ENCODE data around the gene ERICH6B. TPM values are rescaled to one million over a fixed set of nuclear protein-coding genes. Genes with fewer than 3 reads are reported as not detected.

ERICH6B gene
- total RNA-seq, 3 donors from 2014 or later = not detected

DNA sequence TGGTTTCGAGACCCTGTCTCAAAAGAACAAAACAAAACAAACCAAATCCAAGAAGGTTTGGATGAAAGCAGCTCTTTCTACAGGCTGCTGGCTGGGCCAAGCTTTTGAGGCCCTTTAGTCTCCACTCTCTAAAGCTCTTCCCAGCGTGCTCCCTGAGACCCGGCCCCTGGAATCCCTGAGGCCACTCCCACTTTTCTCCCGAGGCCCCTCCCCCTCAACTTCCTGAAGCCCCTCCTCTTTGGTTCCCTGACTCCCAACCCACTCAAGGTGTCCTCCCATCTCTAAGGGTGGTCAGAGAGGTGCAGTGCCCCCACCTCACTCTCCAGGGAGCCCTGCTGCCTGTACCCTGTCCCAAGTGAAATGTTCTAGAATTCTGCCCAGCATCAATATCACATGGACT, 10.6 kb downstream of the ERICH6B start:
- no peak for DNase-seq (ENCODE audit: low spot score in 2 of 2)
- H3K27ac ChIP-seq = no peak overlapping the region

DNA sequence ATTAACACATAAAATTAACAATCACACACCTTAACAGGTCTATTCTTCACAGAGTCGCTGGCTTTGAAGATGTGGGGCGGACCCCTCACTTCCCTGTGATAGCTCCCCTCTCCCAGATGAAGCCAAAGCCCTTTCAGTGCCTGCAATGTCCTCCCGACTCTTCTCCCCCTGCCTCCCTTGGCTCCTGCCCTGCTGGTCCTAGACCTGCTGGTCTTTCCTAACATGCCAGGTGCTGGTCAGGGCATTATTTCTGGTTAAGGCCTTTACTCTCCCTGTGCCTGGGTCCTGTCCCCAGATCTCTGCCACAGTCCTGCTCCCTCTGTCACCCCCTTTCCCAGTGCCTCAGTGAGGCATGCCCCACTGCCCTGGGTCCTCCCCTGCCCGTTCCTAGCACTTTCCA, 12.2 kb downstream of the ERICH6B start:
- intact Hi-C loops (cut with DNase I; ENCODE audit: low total_unique reads) = no loop called here
- Histone ChIP-seq H3K27me3 (no peaks in the 10 kb centered on the region), H3K27ac (no peak overlapping the region), H3K9me3 (no peaks in the 10 kb centered on the region), H3K4me3 (no peak overlapping the region), H3K36me3 (no peaks in the 10 kb centered on the region), H3K4me1 (no peaks in the 10 kb centered on the region)
- DNase-seq (ENCODE audit: low spot score in 2 of 2) = no peak
- TF ChIP-seq POLR2A (IDR thresholded peaks at IDR 0.05) (no peak), POLR2AphosphoS5 (IDR thresholded peaks at IDR 0.05) (no peak)
- TF ChIP-seq, protein P1, sequence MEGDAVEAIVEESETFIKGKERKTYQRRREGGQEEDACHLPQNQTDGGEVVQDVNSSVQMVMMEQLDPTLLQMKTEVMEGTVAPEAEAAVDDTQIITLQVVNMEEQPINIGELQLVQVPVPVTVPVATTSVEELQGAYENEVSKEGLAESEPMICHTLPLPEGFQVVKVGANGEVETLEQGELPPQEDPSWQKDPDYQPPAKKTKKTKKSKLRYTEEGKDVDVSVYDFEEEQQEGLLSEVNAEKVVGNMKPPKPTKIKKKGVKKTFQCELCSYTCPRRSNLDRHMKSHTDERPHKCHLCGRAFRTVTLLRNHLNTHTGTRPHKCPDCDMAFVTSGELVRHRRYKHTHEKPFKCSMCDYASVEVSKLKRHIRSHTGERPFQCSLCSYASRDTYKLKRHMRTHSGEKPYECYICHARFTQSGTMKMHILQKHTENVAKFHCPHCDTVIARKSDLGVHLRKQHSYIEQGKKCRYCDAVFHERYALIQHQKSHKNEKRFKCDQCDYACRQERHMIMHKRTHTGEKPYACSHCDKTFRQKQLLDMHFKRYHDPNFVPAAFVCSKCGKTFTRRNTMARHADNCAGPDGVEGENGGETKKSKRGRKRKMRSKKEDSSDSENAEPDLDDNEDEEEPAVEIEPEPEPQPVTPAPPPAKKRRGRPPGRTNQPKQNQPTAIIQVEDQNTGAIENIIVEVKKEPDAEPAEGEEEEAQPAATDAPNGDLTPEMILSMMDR (IDR thresholded peaks at IDR 0.05) = no peak

More for the DNA sequence above, 10.6 kb downstream of the ERICH6B start:
- no peaks in the 10 kb centered on the region for H3K4me1 ChIP-seq
- H3K9me3 ChIP-seq = no peaks in the 10 kb centered on the region
- no peak overlapping the region for H3K4me3 ChIP-seq
- H3K36me3 ChIP-seq = no peaks in the 10 kb centered on the region
- H3K27me3 ChIP-seq = no peaks in the 10 kb centered on the region
- no peak for TF ChIP-seq POLR2AphosphoS5 (IDR thresholded peaks at IDR 0.05)
- TF ChIP-seq, protein P1 (IDR thresholded peaks at IDR 0.05) = no peak
- no peak for TF ChIP-seq POLR2A (IDR thresholded peaks at IDR 0.05)
- intact Hi-C loops (cut with DNase I; ENCODE audit: low total_unique reads) = no loop called here

DNA sequence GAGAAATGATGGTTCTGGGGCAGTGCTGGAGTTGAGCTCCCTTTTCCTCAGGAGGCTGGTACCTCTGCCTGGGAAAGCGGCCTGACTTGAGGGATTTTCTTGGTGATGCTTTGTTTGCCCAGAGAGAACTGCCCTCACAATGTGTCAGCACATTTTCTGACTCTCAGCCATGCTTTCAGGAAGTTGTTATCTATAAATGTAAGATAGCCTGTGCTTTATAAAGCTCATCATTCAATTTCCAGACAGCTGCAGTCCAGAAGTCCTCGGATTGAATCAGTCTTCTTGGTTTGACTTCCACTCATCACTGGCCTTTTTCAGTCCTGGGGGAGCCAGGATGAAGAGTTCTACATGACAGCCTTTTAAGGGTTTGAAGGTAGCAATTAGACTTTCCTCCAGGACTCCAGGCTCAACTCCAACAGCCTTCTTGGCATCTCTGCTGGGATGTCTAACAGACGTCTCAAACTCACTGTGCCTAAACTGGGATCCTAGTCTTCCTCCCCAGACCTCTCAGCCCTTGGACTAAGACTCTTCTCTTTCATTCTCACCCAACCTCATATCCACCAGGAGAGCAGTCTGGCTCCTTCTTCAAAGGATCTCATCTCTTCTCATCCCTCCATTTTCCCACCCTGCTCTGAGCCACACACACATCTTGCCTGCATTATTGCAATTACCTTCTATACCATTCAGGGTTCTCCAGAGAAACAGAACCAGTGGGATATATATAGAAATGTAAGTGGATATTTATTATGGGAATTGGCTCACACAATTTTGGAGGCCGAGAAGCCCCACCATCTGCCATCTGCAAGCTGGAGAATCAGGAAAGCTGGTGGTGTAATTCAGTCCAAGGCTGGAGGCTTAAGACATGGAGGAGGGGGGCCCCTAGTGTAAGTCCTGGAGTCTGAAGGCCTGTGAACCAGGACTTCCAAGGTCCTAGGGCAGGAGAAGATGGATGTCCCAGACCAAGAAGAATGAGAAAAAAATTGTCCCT, 13.1 kb downstream of the ERICH6B start:
- TF ChIP-seq POLR2A (IDR thresholded peaks at IDR 0.05) = no peak
- TF ChIP-seq, protein P1 (IDR thresholded peaks at IDR 0.05) = no peak
- TF ChIP-seq POLR2AphosphoS5 (IDR thresholded peaks at IDR 0.05) = no peak
- no peak for DNase-seq (ENCODE audit: low spot score in 2 of 2)
- no peaks in the 10 kb centered on the region for H3K9me3 ChIP-seq
- H3K4me1 ChIP-seq = no peaks in the 10 kb centered on the region
- H3K27ac ChIP-seq = no peak overlapping the region
- intact Hi-C loops (cut with DNase I; ENCODE audit: low total_unique reads) = no loop called here
- H3K4me3 ChIP-seq = no peak overlapping the region
- H3K27me3 ChIP-seq = no peaks in the 10 kb centered on the region
- H3K36me3 ChIP-seq = no peaks in the 10 kb centered on the region

DNA sequence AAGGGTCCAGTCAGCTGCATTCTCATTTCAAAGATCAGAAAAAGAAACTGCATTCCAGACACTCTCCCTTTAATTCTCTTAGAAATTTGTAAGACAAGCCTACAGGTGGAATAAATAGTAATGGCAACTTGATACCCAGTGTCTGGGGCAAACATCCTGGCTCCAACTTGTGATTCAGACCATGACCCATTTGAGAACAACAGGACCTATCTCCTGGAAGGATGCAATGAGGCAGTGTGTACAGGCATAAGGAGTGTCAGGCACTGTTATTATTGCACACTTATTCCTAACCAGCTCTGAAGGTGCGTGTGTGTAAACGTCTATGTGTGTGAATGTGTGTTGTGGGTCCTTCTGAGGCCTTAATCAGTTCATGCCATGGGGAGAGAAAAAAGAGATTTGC, 13.9 kb downstream of the ERICH6B start:
- DNase-seq (ENCODE audit: low spot score in 2 of 2) = no peak
- TF ChIP-seq POLR2A (IDR thresholded peaks at IDR 0.05) (no peak), POLR2AphosphoS5 (IDR thresholded peaks at IDR 0.05) (no peak)
- TF ChIP-seq, protein P1 (IDR thresholded peaks at IDR 0.05) = no peak
- intact Hi-C loops (cut with DNase I; ENCODE audit: low total_unique reads) = no loop called here
- H3K4me3 ChIP-seq = no peak overlapping the region
- H3K9me3 ChIP-seq = no peaks in the 10 kb centered on the region
- no peaks in the 10 kb centered on the region for H3K27me3 ChIP-seq
- no peaks in the 10 kb centered on the region for H3K4me1 ChIP-seq
- no peaks in the 10 kb centered on the region for H3K36me3 ChIP-seq
- no peak overlapping the region for H3K27ac ChIP-seq

DNA sequence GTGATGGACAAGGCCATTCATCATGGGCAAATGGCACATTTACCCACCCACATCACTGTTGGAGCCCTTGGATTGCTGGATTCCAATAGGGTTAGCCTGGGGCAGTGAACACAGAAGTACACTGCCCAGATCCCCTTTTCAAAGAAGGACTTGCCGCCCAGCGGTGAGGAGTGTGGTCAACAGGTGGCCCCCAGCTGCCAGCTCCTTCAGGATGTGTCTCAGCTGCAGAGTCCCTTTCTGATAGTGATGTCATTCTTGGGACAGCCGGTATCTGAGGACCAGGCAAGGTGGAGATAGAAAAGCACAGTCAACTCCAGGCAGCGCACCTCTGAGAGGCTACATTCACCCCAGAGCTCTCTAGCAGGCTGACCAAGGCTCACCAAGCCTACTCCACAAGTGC, 16.9 kb downstream of the ERICH6B start:
- Histone ChIP-seq H3K27ac (no peak overlapping the region), H3K27me3 (no peaks in the 10 kb centered on the region), H3K36me3 (no peaks in the 10 kb centered on the region), H3K9me3 (no peaks in the 10 kb centered on the region), H3K4me3 (no peak overlapping the region), H3K4me1 (no peaks in the 10 kb centered on the region)
- no peak for DNase-seq (ENCODE audit: low spot score in 2 of 2)
- TF ChIP-seq, protein P1 (IDR thresholded peaks at IDR 0.05) = no peak
- TF ChIP-seq POLR2A (IDR thresholded peaks at IDR 0.05) (no peak), POLR2AphosphoS5 (IDR thresholded peaks at IDR 0.05) (no peak)
- intact Hi-C loops (cut with DNase I; ENCODE audit: low total_unique reads) = no loop called here

All from breast epithelium (tissue), 4 donors.